Stimulated activated CD8-positive, alpha-beta memory T cell treated with anti-CD3 and anti-CD28 coated beads, Interleukin-15, amount 100 ng/mL, for 4 hours (primary cell): Measurements from ENCODE around the gene TREML1.
"Not testable (repeated sequence)": the region's sequence is repeated elsewhere in the genome, so short reads cannot be mapped to it uniquely, and the experiment has no call there.

Source experiments
- DNase-seq, 2 donors: peaks; one replicate each; pipeline ENCODE4 v3.0.0-alpha.2; 2020; ENCODE audit warnings: low read depth in 2 of 2

The TREML1 gene, protein sequence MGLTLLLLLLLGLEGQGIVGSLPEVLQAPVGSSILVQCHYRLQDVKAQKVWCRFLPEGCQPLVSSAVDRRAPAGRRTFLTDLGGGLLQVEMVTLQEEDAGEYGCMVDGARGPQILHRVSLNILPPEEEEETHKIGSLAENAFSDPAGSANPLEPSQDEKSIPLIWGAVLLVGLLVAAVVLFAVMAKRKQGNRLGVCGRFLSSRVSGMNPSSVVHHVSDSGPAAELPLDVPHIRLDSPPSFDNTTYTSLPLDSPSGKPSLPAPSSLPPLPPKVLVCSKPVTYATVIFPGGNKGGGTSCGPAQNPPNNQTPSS

DNA sequence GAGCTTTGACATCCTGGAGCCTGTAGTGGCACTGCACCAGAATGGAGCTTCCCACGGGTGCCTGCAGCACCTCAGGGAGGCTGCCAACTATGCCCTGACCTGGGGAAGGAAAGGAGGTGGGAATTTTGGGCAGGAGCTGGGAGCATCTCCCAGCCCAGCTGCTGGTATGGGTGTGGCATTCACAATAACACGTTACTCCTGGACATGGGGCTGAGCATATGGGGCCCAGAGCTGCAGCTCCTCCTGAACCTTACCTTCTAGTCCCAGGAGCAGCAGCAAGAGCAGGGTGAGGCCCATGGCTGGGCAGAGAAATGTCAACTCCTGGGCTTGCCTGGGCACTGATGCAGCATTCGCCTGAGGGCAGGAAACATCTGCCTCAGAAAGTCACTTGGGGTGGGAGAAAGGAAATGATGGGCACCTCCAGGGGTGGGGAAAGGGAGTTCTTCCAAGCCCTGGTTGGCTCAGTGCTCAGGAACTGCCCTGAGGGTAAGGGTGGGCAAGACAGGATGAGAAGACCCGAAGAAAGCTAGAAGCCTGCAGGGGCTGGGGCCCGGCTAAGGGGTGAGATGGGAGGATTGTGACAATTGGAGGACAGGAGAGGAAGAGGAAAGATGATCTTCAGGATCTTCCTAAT, at the start of gene TREML1:
TSS of gene TREML1 (minus strand) at position 356 of the 634 bp plus-strand sequence. CDS start at position 297, 59 bp downstream.
- DNase-seq = no peak

DNA sequence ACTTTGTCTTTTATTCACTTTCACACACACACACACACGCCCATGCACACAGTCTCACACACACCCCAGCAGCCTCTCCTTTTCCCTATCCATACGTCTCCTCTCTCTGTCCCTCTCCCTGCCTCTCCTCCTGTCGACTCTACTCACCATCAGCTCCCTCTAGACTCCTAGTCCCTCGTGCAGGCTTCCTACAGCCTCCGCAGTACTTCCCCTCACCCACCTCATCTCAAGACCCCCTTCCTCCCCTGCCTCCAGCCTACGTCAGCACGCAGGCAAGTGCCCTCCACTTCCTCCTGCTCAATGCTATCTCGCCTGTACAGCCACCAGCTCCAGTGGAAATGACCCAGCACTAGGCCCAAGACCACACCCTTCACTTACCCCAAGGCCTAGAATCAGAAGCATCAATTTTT, 47.6 kb upstream of the TREML1 start:
- no peak for DNase-seq

- DNase-seq = no peak
Measured at GRCh38 chr6:41200901-41201763, 47.0 kb upstream of the TREML1 start, which contains the start of gene TREML2. TSS of gene TREML2 (minus strand) at chr6:41201149. CDS start at chr6:41201008, 141 bp downstream.

- DNase-seq = peak in 1 of 2 donors; percentile 26
Measured at GRCh38 chr6:41200296-41200900, 46.3 kb upstream of the TREML1 start.

DNA sequence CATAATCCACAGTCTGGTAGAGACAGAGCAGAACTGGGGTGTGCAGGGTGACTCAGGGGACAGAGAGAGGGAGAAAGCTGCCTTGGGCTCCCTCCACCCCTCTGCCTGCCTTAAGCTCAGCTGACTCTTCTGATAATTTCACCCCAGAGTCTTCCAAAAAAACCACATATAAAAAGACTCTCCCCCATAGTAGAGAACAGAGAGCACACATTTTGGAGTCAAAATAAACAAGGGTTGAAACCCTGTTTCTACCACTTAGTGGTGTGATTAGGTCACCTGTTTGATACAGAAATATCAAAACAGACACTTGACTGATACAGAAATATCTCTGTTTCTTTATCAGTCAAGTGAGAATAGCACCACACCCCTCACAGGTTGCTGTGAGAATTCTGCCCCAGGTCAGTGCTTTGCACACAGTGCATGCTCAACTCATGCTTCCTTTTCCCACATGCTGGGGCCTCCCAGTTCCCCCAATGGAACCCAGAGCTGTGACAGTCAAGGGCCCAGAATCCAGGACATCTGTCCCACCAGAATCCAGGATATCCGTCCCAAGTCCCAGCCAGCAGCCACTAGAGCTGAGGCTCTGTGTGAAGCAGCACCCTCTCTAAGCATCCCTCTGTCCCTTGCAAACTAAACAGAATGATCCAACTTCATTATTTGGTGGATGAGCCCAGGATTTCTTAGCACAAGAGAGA, 45.6 kb upstream of the TREML1 start:
- DNase-seq = no peak

GRCh38 chr6:41197234-41197633, 43.1 kb upstream of the TREML1 start:
- DNase-seq = no peak

DNA sequence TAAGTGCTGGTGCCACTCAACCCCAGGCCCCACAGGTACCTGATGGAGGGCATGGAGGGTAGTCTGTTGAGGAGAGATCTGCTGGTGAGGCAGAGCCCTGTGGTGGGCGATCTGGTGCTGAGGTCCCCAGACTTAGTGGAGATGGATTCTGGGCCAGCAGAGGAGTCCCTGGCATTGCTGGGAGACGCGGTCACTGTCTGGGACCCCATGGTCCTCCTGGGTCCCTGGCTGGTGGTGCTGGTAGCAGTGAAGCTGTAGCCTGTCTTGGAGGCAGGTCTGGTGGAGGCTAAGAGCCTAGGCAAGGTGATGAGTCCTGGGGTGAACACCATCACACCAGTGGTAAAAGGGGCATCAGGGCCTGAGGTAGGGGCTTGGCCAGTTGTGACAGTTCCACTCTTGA, 40.2 kb upstream of the TREML1 start:
- DNase-seq = no peak

DNA sequence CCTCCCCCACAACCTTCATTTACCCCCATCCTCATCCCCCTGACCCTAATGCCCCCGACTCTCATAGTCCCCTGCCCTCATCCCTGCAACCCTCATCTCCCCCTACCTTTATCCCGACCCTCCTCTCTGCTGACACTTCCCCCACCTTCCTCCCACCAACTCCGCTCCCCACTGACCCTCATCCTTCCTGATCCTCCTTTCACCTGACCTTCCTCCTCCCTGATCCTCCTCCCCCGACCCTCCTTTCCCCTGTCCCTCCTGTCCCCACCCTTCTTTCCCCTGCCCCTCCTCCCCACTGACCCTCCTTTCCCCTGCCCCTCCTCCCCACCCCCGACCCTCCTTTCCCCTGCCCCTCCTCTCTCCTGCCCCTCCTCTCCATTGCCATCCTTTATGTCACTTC, 39.7 kb upstream of the TREML1 start:
- DNase-seq = no peak

DNA sequence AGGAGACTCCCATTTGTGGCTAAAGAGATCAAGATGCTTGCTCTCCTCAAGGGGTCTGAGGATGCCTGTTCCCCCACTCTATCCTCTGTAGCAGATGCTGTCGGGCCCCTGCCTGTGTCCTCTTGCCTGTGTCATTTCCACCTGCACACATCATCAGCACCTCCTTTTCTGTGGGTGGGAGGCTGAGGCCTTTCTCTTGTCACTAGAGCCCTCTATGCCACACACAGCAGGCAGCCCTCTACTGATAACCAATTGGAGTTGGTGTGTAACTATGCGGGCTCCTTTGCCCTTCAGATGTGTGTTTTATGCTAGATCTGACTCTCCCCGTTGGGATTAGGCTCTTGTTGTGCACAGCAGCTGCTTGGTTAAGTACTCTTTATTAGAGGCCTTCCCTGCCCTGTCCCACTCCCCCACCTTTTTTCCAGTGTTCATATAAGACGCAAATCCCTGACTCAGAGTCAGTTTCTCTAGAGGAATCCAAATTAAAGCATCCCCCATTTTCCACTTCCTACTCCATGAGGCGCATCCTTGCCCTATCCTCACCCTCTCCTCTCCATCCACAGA, 39.1 kb upstream of the TREML1 start:
- no peak for DNase-seq

DNA sequence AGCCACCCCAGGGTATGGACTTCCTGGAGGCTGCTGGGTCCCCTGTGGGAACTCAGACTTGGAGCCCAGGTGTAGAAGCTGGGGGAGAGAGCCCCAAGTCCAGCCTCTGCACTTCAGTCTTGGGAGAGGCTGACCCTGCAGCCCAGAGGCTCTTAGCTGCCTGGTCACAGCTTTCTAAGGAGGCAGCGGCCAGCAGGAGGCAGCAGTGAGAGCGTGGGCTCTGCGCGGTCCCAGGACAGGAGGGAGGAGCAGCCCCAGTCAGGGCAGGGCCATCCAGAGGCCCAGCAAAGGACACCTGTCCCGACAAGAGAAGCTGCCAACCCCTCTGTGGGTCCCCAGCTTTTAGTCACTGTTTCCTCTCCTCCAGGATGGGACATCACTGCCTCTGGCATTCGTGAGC, 37.4 kb upstream of the TREML1 start:
- DNase-seq = no peak

DNA sequence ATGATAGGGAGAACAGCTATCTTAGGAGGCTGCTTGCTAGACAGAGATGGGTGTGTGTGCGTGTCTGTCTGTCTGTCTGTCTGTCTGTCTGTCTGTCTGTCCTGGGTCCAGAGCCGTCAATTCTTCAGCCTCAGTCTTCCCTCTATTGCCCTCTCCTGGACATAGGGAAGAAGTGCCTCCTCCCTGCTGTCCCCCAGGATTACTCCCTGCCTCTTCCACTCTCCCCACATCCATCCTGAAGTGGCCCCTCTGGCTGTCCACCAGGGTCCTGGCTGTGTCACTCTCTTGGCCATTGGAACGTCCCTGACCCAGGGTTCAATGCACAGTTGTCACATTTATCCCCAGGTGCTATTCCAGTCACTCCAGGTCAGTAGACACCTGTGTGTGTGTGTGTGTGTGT, 36.6 kb upstream of the TREML1 start:
- DNase-seq = no peak

GRCh38 chr6:41189967-41190366, 35.8 kb upstream of the TREML1 start:
- no peak for DNase-seq

DNA sequence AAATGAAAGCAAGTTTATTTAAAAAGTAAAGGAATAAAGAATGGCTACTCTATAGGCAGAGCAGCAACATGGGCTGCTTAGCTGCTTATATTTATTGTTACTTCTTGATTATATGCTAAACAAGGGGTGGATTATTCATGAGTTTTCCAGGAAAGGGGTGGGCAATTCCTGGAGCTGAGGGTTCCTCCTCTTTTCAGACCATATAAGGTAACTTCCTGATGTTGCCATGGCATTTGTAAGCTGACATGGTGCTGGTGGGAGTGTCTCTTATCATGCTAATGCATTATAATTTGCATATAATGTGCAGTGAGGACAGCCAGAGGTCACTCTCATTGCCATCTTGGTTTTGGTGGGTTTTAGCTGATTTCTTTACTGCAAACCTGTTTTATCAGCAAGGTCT, 34.9 kb upstream of the TREML1 start:
- DNase-seq = not testable (repeated sequence)

DNA sequence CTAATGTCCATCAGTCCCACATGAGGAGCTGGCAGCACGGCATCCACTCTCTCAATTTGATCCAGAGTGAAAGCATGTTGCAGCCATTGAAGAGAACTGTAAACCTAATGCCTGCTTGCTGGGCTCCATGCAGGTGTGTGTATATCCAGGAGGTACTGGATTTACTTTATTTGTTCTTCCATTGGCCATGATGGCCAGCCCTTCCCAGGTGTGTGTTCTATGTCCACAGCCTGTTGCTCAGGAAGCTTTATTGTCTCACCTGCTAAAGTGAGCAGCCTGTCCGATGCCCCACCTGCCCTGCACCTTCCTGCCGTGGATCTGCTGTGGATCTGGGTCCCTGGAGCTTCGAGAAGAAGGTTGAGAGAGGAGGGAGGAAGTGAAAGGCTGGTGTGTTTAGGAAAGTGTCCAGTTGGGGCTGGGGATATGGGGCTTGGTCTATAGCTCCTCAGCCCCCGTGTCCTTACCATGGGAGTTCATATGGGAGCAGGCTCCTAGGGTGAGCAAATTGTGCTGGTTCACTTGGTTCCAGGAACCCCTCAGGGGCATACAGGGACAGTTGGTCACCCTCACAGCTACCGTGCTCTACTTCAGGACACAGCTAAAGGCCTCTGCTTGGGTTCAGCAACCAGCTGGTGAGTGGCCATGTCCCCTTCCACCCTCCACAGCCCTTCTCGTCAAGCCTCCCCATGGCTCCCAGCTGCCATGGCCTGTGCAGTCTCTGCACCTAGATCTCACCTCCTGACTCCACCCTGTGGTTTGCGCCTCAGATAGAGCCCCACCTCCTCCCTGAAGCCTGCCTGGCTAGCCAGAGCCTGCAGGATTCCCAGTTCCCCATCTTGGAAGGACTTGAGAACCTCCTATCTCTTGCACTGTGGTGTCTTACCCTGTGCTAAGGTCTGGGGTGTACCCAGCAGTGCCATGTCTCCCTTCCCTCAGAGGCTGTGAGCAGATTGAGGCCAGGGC, 34.1 kb upstream of the TREML1 start:
- no peak for DNase-seq

GRCh38 chr6:41186031-41186562, 31.9 kb upstream of the TREML1 start:
- no peak for DNase-seq

GRCh38 chr6:41184761-41185160, 30.6 kb upstream of the TREML1 start:
- DNase-seq = no peak

- DNase-seq = no peak
Measured at GRCh38 chr6:41182069-41183034, 28.2 kb upstream of the TREML1 start.

GRCh38 chr6:41181566-41181965, 27.4 kb upstream of the TREML1 start:
- no peak for DNase-seq
